Testis (tissue), 3 donors: Measurements from ENCODE around the gene CELF4. TPM values are rescaled to one million over a fixed set of nuclear protein-coding genes. Genes with fewer than 3 reads are reported as not detected.

Source experiments
- DNase-seq: peaks from one replicate; pipeline ENCODE4 v3.0.0-alpha.2; 2019
- H3K27ac ChIP-seq, 2 donors: fragments of 200-600 bp; sonication (generic); one replicate each; pipeline ENCODE4 v1.5.1; 2019
- H3K27me3 ChIP-seq: fragments of 200-600 bp; sonication (generic); one replicate; pipeline ENCODE4 v1.5.1; 2019
- H3K36me3 ChIP-seq: fragments of 200-600 bp; sonication (generic); one replicate; pipeline ENCODE4 v1.5.1; 2017; ENCODE audit warnings: low read depth; ENCODE audit errors: missing control alignments
- H3K4me1 ChIP-seq: fragments of 200-600 bp; sonication (generic); one replicate; pipeline ENCODE4 v1.5.1; 2019
- H3K4me3 ChIP-seq, 2 donors: fragments of 200-600 bp; sonication (generic); one replicate each; pipeline ENCODE4 v1.5.1; 2017 to 2019
- H3K9me3 ChIP-seq: fragments of 200-600 bp; sonication (generic); one replicate; pipeline ENCODE4 v1.5.1; 2017
- CTCF ChIP-seq, 3 experiments: fragments of 450-650 bp in 2 of 3; fragments of 200-600 bp in 1 of 3; sonication (generic) in 1 of 3; IDR thresholded peaks; one replicate each; pipeline ENCODE4 v1.5.1; 2016 to 2019; ENCODE audit warnings: antibody characterized with exemption in 3 of 3, mild to moderate bottlenecking in 2 of 3, moderate library complexity in 1 of 3
- POLR2A ChIP-seq: fragments of 450-650 bp; IDR thresholded peaks from one replicate; pipeline ENCODE4 v1.6.1; 2017; ENCODE audit warnings: antibody characterized with exemption, mild to moderate bottlenecking, moderate library complexity
- WGBS, 2 donors: methylation state at CpG; one replicate each; pipeline ENCODE4 v1.1.5; 2018; 5-methylcytosine and 5-hydroxymethylcytosine counted together
- intact Hi-C: fragments of 100-400 bp; cut with DNase I; formaldehyde crosslinking; loops from one replicate; pipeline ENCODE4 v1.15.1; 2023; ENCODE audit warnings: low total_unique reads
- polyA plus RNA-seq: library from polyadenylated mRNA; stranded (reverse); fragments of 350-450 nt; fragmentation: Illumina TruSeq; extraction: RNeasy Lipid Tissue Mini Kit (QIAGEN cat#74804); gene quantifications from one replicate; pipeline ENCODE4 v1.2.3, GENCODE V29; 2014; ENCODE audit warnings: low read depth, low replicate concordance; ENCODE audit not compliant: insufficient read depth
- total RNA-seq, 2 donors: library from RNA; depleted of rRNA; stranded (reverse); fragments of >200 nt; gene quantifications; one replicate each; pipeline ENCODE4 v1.2.3, GENCODE V29; 2016

The CELF4 gene
- total and polyA plus RNA-seq, 3 donors from 2014 or later, result 3.9 to 6.3 (median 4.8) TPM

DNA sequence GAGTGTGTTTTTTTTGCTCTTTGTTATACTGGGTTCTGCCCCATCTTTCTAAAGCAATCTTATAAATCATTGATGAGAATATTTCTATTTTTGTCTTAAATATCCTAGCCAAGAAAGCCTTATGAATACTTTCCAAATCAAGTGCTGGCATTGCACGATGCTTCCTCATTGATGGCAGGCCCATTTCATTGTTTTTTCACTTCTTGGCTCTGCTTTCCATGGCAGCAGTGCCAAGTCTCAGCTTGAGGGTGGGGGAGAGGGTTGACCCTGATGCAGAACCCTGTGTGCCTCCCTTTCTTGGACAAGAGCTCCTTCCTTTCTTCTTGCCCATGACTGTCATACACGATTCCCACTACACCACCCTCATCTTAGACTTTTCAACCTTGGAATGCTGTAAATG lies 16.7 kb upstream of the CELF4 start:
- Histone ChIP-seq H3K4me3 (no peak overlapping the region), H3K27me3 (no peaks in the 10 kb centered on the region), H3K4me1 (peaks cover 1% of the 10 kb centered on the region), H3K36me3 (no peaks in the 10 kb centered on the region), H3K27ac (no peak overlapping the region), H3K9me3 (no peaks in the 10 kb centered on the region)
- no peak for DNase-seq
- no peak for TF ChIP-seq CTCF (IDR thresholded peaks at IDR 0.05)
- no peak for TF ChIP-seq POLR2A
- 58 to 63% methylated on average over 2 of the region's 2 CpGs for WGBS, 2 donors
- intact Hi-C loops, result no loop called here

GRCh38 chr18:37578886-37579513 lies 13.4 kb upstream of the CELF4 start:
- H3K9me3 ChIP-seq, result no peaks in the 10 kb centered on the region
- intact Hi-C loops, result loop anchor here (10.0 kb wide), 1 partner anchor 1006 kb away; no protein-coding TSS in a partner anchor
- DNase-seq, result peak; percentile 38
- no peak overlapping the region for H3K4me3 ChIP-seq
- peaks cover 6% of the 10 kb centered on the region for H3K4me1 ChIP-seq
- H3K36me3 ChIP-seq, result no peaks in the 10 kb centered on the region
- H3K27me3 ChIP-seq, result no peaks in the 10 kb centered on the region
- H3K27ac ChIP-seq, result no peak overlapping the region
- peak; percentile 31 to 62 (median 43) for TF ChIP-seq CTCF (IDR thresholded peaks at IDR 0.05)
- TF ChIP-seq POLR2A, result no peak
- WGBS, 2 donors, result 28 to 37% methylated on average over 14 of the region's 14 CpGs

GRCh38 chr18:37578182-37578678 lies 12.6 kb upstream of the CELF4 start:
- Histone ChIP-seq H3K36me3 (no peaks in the 10 kb centered on the region), H3K9me3 (no peaks in the 10 kb centered on the region), H3K4me3 (no peak overlapping the region), H3K27me3 (no peaks in the 10 kb centered on the region), H3K27ac (no peak overlapping the region), H3K4me1 (peaks cover 6% of the 10 kb centered on the region)
- intact Hi-C loops, result loop anchor here (10.0 kb wide), 1 partner anchor 1007 kb away; no protein-coding TSS in a partner anchor
- TF ChIP-seq CTCF (IDR thresholded peaks at IDR 0.05), result no peak
- no peak for TF ChIP-seq POLR2A
- 66 to 67% methylated on average over 6 of the region's 6 CpGs for WGBS, 2 donors
- DNase-seq, result no peak

GRCh38 chr18:37577051-37577611 lies 11.5 kb upstream of the CELF4 start:
- Histone ChIP-seq H3K4me1 (peaks cover 6% of the 10 kb centered on the region), H3K9me3 (no peaks in the 10 kb centered on the region), H3K27me3 (no peaks in the 10 kb centered on the region), H3K27ac (no peak overlapping the region), H3K4me3 (no peak overlapping the region), H3K36me3 (no peaks in the 10 kb centered on the region)
- DNase-seq, result peak; percentile 61
- WGBS, 2 donors, result 51 to 72% methylated on average over 3 to 7 of the region's 7 CpGs
- TF ChIP-seq POLR2A (no peak), CTCF (IDR thresholded peaks at IDR 0.05) (no peak)
- intact Hi-C loops, result loop anchor here (10.0 kb wide), 1 partner anchor 1008 kb away; no protein-coding TSS in a partner anchor
